WTC11 (cell line): ENCODE results near the gene TMTC1. TPM values are rescaled to one million over a fixed set of nuclear protein-coding genes. Genes with fewer than 3 reads are reported as not detected.

Experiments used
- ATAC-seq: fragments of 200-7000 bp; cut with Tn5 transposase; 2 replicates; pipeline ENCODE4 v1.10.0; 2021; ENCODE audit warnings: mild to moderate bottlenecking, moderate library complexity
- CTCF ChIA-PET: fragments of 300-600 bp; sonication (Branson Sonifier 250); formaldehyde crosslinking; loops from one replicate; lab custom pipeline; 2021; ENCODE audit warnings: antibody characterized with exemption; lab: Charles Lee
- POLR2A ChIA-PET: fragments of 350-600 bp; sonication (Branson Sonifier 250); formaldehyde crosslinking; loops from one replicate; lab custom pipeline; 2021; ENCODE audit warnings: antibody characterized with exemption; lab: Charles Lee
- DNase-seq: peaks from one replicate; pipeline ENCODE4 v3.0.0; 2021; ENCODE audit warnings: low spot score
- H3K27ac Mint-ChIP-seq: 2 replicates; pipeline ENCODE4 v1.8.0; 2021; ENCODE audit warnings: mixed read lengths
- H3K27me3 Mint-ChIP-seq: 2 replicates; pipeline ENCODE4 v1.8.0; 2021; ENCODE audit warnings: low read depth, mild to moderate bottlenecking, moderate library complexity, mixed read lengths
- H3K36me3 Mint-ChIP-seq: 2 replicates; pipeline ENCODE4 v1.8.0; 2021; ENCODE audit warnings: mixed read lengths
- H3K4me1 Mint-ChIP-seq: 2 replicates; pipeline ENCODE4 v1.8.0; 2022; ENCODE audit warnings: mixed read lengths
- H3K4me3 Mint-ChIP-seq: 2 replicates; pipeline ENCODE4 v1.8.0; 2021; ENCODE audit warnings: mild to moderate bottlenecking, moderate library complexity, mixed read lengths
- H3K9me3 Mint-ChIP-seq: 2 replicates; pipeline ENCODE4 v1.8.0; 2021; ENCODE audit warnings: mixed read lengths
- ATF2 ChIP-seq: sonication (generic); formaldehyde crosslinking; IDR thresholded peaks from 2 replicates; pipeline ENCODE4 v1.8.1; 2022; ENCODE audit warnings: low read depth, missing genetic modification reagents, borderline replicate concordance
- CREB1 ChIP-seq: sonication (generic); formaldehyde crosslinking; IDR thresholded peaks from 2 replicates; pipeline ENCODE4 v1.8.0; 2023; ENCODE audit warnings: mild to moderate bottlenecking, missing genetic modification reagents
- ETV6 ChIP-seq: sonication (generic); formaldehyde crosslinking; IDR thresholded peaks from 2 replicates; pipeline ENCODE4 v1.8.1; 2022; ENCODE audit warnings: mild to moderate bottlenecking, missing genetic modification reagents
- GRHL2 ChIP-seq: fragments of 250-450 bp; sonication (Bioruptor Pico); IDR thresholded peaks from 2 replicates; pipeline ENCODE4 v1.8.0; 2022; ENCODE audit warnings: mild to moderate bottlenecking, moderate library complexity; ENCODE audit not compliant: insufficient replicate concordance, severe bottlenecking
- HMGXB4 ChIP-seq: sonication (generic); formaldehyde crosslinking; IDR thresholded peaks from 2 replicates; pipeline ENCODE4 v1.8.1; 2023; ENCODE audit warnings: mild to moderate bottlenecking, moderate library complexity, missing genetic modification reagents
- IRF1 ChIP-seq: sonication (generic); formaldehyde crosslinking; IDR thresholded peaks from 2 replicates; pipeline ENCODE4 v1.8.0; 2023; ENCODE audit warnings: missing genetic modification reagents
- KAT7 ChIP-seq: sonication (generic); formaldehyde crosslinking; IDR thresholded peaks from 2 replicates; pipeline ENCODE4 v1.8.1; 2023; ENCODE audit warnings: missing genetic modification reagents, mild to moderate bottlenecking, borderline replicate concordance
- MLX ChIP-seq: sonication (generic); formaldehyde crosslinking; IDR thresholded peaks from 2 replicates; pipeline ENCODE4 v1.8.1; 2023; ENCODE audit warnings: mild to moderate bottlenecking, missing genetic modification reagents, moderate library complexity
- NFATC4 ChIP-seq: fragments of 250-450 bp; sonication (Bioruptor Pico); IDR thresholded peaks from 2 replicates; pipeline ENCODE4 v1.9.0; 2021; ENCODE audit warnings: mild to moderate bottlenecking
- NFYB ChIP-seq: sonication (generic); formaldehyde crosslinking; conservative IDR thresholded peaks from 2 replicates; pipeline ENCODE4 v1.8.0; 2022; ENCODE audit warnings: low read depth, missing genetic modification reagents
- SMAD3 ChIP-seq: sonication (generic); formaldehyde crosslinking; IDR thresholded peaks from 2 replicates; pipeline ENCODE4 v1.8.0; 2022; ENCODE audit warnings: missing genetic modification reagents, mild to moderate bottlenecking, borderline replicate concordance
- STAT6 ChIP-seq: sonication (generic); formaldehyde crosslinking; conservative IDR thresholded peaks from 2 replicates; pipeline ENCODE4 v1.8.1; 2023; ENCODE audit warnings: mild to moderate bottlenecking, low read depth, missing genetic modification reagents, moderate library complexity
- TCF7 ChIP-seq: sonication (generic); formaldehyde crosslinking; IDR thresholded peaks from 2 replicates; pipeline ENCODE4 v1.8.0; 2022; ENCODE audit warnings: mild to moderate bottlenecking, low read depth, missing genetic modification reagents, moderate library complexity
- ZBTB43 ChIP-seq: sonication (generic); formaldehyde crosslinking; IDR thresholded peaks from 2 replicates; pipeline ENCODE4 v1.8.1; 2023; ENCODE audit warnings: mild to moderate bottlenecking, missing genetic modification reagents
- ZNF232 ChIP-seq: sonication (generic); formaldehyde crosslinking; IDR thresholded peaks from 2 replicates; pipeline ENCODE4 v1.8.0; 2022; ENCODE audit warnings: mild to moderate bottlenecking, missing genetic modification reagents
- total RNA-seq: library from RNA; stranded (reverse); gene quantifications from 3 replicates; pipeline ENCODE4 v1.2.3, GENCODE V29; 2021

The TMTC1 gene
- total RNA-seq, 1 experiment from 2014 or later, result 17.3 TPM

- Mint-ChIP-seq H3K4me3 (no peak overlapping the region), H3K36me3 (no peaks in the 10 kb centered on the region), H3K9me3 (no peaks in the 10 kb centered on the region), H3K27me3 (peaks cover 7% of the 10 kb centered on the region; the same call in 1 of the 2 replicates), H3K4me1 (peaks cover 9% of the 10 kb centered on the region), H3K27ac (no peak overlapping the region)
- POLR2A ChIA-PET, result no interaction called here
- TF ChIP-seq ZBTB43 (CRISPR knock-in tag) (no peak), NFYB (CRISPR knock-in tag) (no peak), KAT7 (CRISPR knock-in tag) (no peak), TCF7 (CRISPR knock-in tag) (no peak), STAT6 (CRISPR knock-in tag) (no peak), ETV6 (CRISPR knock-in tag) (no peak), GRHL2 (CRISPR knock-in tag) (no peak), ATF2 (CRISPR knock-in tag) (no peak), ZNF232 (no peak), CREB1 (CRISPR knock-in tag) (no peak)
- ATAC-seq (no peak), DNase-seq (no peak)
- CTCF ChIA-PET, result no interaction called here
These were observed 50.2 kb downstream of the TMTC1 start for GRCh38 chr12:29733501-29733900.

GRCh38 chr12:29733060-29733459, 50.7 kb downstream of the TMTC1 start:
- ChIA-PET POLR2A (no interaction called here), CTCF (no interaction called here)
- DNase-seq (no peak), ATAC-seq (no peak)
- Mint-ChIP-seq H3K36me3 (no peaks in the 10 kb centered on the region), H3K9me3 (no peaks in the 10 kb centered on the region), H3K27ac (no peak overlapping the region), H3K4me3 (no peak overlapping the region), H3K27me3 (peaks cover 7% of the 10 kb centered on the region; the same call in 1 of the 2 replicates), H3K4me1 (peaks cover 9% of the 10 kb centered on the region)
- no peak for TF ChIP-seq IRF1 (CRISPR knock-in tag)

- H3K36me3 Mint-ChIP-seq, result no peaks in the 10 kb centered on the region
- no peak overlapping the region for H3K27ac Mint-ChIP-seq
- H3K4me1 Mint-ChIP-seq, result peaks cover 9% of the 10 kb centered on the region
- TF ChIP-seq NFATC4 (CRISPR knock-in tag) (no peak), HMGXB4 (CRISPR knock-in tag) (no peak), SMAD3 (CRISPR knock-in tag) (no peak), MLX (no peak)
- H3K27me3 Mint-ChIP-seq, result peaks cover 7% of the 10 kb centered on the region; the same call in 1 of the 2 replicates
- ATAC-seq (no peak), DNase-seq (no peak)
- CTCF ChIA-PET, result no interaction called here
- POLR2A ChIA-PET, result no interaction called here
- no peaks in the 10 kb centered on the region for H3K9me3 Mint-ChIP-seq
- no peak overlapping the region for H3K4me3 Mint-ChIP-seq
These were observed 51.1 kb downstream of the TMTC1 start for GRCh38 chr12:29732593-29732992.
